ENCODE measurements around the gene PSIP1. TPM values are rescaled to one million over a fixed set of nuclear protein-coding genes. Genes with fewer than 3 reads are reported as not detected.
"Not testable (repeated sequence)": the region's sequence is repeated elsewhere in the genome, so short reads cannot be mapped to it uniquely, and the experiment has no call there.

The PSIP1 gene
- total RNA-seq, 2 donors from 2014 or later, result 25.5 to 41.2 TPM

- Histone ChIP-seq H3K4me1 (peaks cover 14% of the 10 kb centered on the region), H3K27me3 (no peaks in the 10 kb centered on the region), H3K36me3 (no peaks in the 10 kb centered on the region), H3K27ac (peak overlapping the region; percentile 75), H3K4me3 (no peak overlapping the region), H3K9ac (ENCODE audit: low read depth in 2 of 2, low read length in 2 of 2) (peak overlapping the region in 1 of 2 donors; percentile 66), H3K9me3 (no peaks in the 10 kb centered on the region)
- TF ChIP-seq, protein P1, sequence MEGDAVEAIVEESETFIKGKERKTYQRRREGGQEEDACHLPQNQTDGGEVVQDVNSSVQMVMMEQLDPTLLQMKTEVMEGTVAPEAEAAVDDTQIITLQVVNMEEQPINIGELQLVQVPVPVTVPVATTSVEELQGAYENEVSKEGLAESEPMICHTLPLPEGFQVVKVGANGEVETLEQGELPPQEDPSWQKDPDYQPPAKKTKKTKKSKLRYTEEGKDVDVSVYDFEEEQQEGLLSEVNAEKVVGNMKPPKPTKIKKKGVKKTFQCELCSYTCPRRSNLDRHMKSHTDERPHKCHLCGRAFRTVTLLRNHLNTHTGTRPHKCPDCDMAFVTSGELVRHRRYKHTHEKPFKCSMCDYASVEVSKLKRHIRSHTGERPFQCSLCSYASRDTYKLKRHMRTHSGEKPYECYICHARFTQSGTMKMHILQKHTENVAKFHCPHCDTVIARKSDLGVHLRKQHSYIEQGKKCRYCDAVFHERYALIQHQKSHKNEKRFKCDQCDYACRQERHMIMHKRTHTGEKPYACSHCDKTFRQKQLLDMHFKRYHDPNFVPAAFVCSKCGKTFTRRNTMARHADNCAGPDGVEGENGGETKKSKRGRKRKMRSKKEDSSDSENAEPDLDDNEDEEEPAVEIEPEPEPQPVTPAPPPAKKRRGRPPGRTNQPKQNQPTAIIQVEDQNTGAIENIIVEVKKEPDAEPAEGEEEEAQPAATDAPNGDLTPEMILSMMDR (IDR thresholded peaks at IDR 0.05), result no peak
- DNase-seq, result peak; percentile 57
- intact Hi-C loops (cut with DNase I), result no loop called here
Observed at GRCh38 chr9:15430920-15431844, 79.6 kb downstream of the PSIP1 start.

GRCh38 chr9:15427702-15428101 lies 83.1 kb downstream of the PSIP1 start:
- H3K4me3 ChIP-seq; intact Hi-C loops (cut with DNase I); H3K27me3 ChIP-seq; DNase-seq; H3K36me3 ChIP-seq; H3K27ac ChIP-seq; H3K9me3 ChIP-seq; H3K9ac ChIP-seq (ENCODE audit: low read depth in 2 of 2, low read length in 2 of 2): not testable (repeated sequence)
- peaks cover 28% of the 10 kb centered on the region for H3K4me1 ChIP-seq

DNA sequence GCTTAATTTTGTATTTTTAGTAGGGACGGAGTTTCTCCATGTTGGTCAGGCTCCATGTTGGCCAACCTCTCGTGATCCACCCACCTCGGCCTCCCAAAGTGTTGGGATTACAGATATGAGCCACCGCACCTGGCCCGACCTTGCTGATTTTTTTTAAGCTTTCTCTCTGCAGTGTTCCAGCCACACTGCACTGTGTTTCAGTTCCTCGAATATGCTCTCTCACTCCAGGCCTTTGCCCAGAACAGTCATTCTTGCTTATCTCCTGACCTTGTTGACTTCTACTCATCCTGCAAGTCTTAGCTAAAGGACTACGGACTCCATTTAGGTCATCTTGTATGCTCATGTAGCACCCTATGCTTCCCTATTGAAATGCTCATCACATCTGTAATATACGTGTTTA lies 84.8 kb downstream of the PSIP1 start:
- Histone ChIP-seq H3K9me3 (no peaks in the 10 kb centered on the region), H3K27me3 (no peaks in the 10 kb centered on the region), H3K4me3 (no peak overlapping the region), H3K4me1 (peaks cover 32% of the 10 kb centered on the region), H3K36me3 (no peaks in the 10 kb centered on the region), H3K27ac (no peak overlapping the region), H3K9ac (ENCODE audit: low read depth in 2 of 2, low read length in 2 of 2) (no peak overlapping the region)
- no peak for DNase-seq
- intact Hi-C loops (cut with DNase I), result no loop called here
- TF ChIP-seq, protein P1 (IDR thresholded peaks at IDR 0.05), result no peak

GRCh38 chr9:15423231-15423985 lies 87.4 kb downstream of the PSIP1 start:
- TF ChIP-seq, protein P1 (IDR thresholded peaks at IDR 0.05), result no peak
- H3K4me1 ChIP-seq, result peaks cover 28% of the 10 kb centered on the region
- intact Hi-C loops (cut with DNase I), result loop anchor here (5.0 kb wide), 1 partner anchor 116 kb away; the partner anchor contains the start of gene TTC39B
- no peaks in the 10 kb centered on the region for H3K36me3 ChIP-seq
- H3K27me3 ChIP-seq, result no peaks in the 10 kb centered on the region
- peak; percentile 25 for DNase-seq
- H3K9ac ChIP-seq (ENCODE audit: low read depth in 2 of 2, low read length in 2 of 2), result peak overlapping the region; percentile 93 to 97
- no peaks in the 10 kb centered on the region for H3K9me3 ChIP-seq
- H3K4me3 ChIP-seq, result peak overlapping the region; percentile 98
- H3K27ac ChIP-seq, result peak overlapping the region; percentile 90

GRCh38 chr9:15422372-15423230 lies 88.2 kb downstream of the PSIP1 start, which contains the start of gene SNAPC3:
Gene SNAPC3 (plus strand): TSS chr9:15422876. CDS start chr9:15422880, 4 bp downstream.
- no peaks in the 10 kb centered on the region for H3K36me3 ChIP-seq
- intact Hi-C loops (cut with DNase I), result loop anchor here (5.0 kb wide), 1 partner anchor 115 kb away; the partner anchor contains the start of gene TTC39B
- H3K9me3 ChIP-seq, result no peaks in the 10 kb centered on the region
- TF ChIP-seq, protein P1 (IDR thresholded peaks at IDR 0.05), result no peak
- H3K4me1 ChIP-seq, result peaks cover 25% of the 10 kb centered on the region
- H3K27me3 ChIP-seq, result no peaks in the 10 kb centered on the region
- peak within 1 kb of the TSS; percentile 98 for H3K4me3 ChIP-seq
- peak; percentile 97 for DNase-seq
- peak within 1 kb of the TSS; percentile 90 for H3K27ac ChIP-seq
- H3K9ac ChIP-seq (ENCODE audit: low read depth in 2 of 2, low read length in 2 of 2), result peak within 1 kb of the TSS; percentile 93 to 97
